ENCODE data around the gene TESK2.
A peak's percentile ranks its signal among the peaks of the same experiment; 100 is the strongest.

Gene TESK2

DNA sequence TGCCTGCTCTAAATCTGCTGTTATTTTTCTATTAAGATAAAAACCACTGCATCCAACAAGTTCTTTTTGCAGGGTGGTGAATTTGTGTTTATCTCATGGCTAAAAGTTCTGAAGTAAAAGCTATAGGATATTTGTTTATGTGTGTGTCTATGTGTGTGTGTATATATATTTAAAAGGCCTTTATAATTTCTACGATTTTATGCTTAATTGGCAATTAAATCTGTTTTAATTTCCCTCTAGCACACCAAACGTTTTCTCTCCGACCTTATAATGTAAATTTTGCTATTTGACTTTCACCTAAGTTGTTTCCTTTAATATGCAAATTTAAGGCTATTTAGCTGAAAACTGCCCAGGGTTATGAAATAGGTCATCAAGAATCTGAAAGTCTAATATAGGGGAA lies 184.1 kb downstream of the TESK2 start:
- DNase-seq (ENCODE audit: low read depth in 3 of 3, low spot score in 1 of 3): no peak

DNA sequence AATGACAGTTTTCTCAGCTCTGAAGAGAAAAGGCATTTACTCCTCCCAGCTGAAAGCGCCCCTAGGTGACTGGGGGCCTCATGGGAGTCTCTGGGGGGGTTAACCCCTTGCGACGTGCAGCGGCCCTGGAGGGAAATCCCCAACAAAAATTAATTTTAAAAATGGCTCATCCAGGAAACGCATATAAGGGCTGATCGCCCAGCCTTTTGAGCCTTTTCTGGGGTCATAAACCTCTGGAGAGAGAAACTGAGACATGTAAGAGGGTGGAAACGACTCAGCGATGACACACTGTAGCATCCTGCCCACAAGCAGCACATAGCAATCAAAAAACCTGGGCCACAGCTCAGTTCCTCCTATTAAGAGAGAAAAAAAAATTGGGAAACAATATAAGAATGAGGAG lies 184.6 kb downstream of the TESK2 start:
- DNase-seq (ENCODE audit: low read depth in 3 of 3, low spot score in 1 of 3): no peak

DNA sequence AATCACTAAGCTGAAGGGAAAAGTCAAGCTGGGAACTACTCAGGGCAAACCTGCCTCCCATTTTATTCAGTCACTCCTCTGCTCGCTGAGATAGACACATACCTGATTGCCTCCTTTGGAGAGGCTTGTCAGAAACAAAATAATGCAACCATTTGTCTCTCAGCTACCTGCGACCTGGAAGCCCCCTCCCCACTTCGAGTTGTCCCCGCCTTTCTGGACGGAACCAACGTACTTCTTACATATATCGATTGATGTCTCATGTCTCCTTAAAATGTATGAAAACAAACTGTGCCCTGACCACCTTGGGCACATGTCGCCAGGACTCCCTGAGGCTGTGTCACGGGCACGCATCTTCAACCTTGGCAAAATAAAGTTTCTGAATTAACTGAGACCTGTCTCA lies 185.7 kb downstream of the TESK2 start:
- no peak for DNase-seq (ENCODE audit: low read depth in 3 of 3, low spot score in 1 of 3)

- no peak for DNase-seq (ENCODE audit: low read depth in 3 of 3, low spot score in 1 of 3)
Observed at GRCh38 chr1:45304311-45305081, 186.5 kb downstream of the TESK2 start.

GRCh38 chr1:45303520-45304310 lies 187.2 kb downstream of the TESK2 start:
- peak; percentile 97 to 98 (median 97) for DNase-seq (ENCODE audit: low read depth in 3 of 3, low spot score in 1 of 3)

GRCh38 chr1:45302505-45303150 lies 188.3 kb downstream of the TESK2 start:
- no peak for DNase-seq (ENCODE audit: low read depth in 3 of 3, low spot score in 1 of 3)

- DNase-seq (ENCODE audit: low read depth in 3 of 3, low spot score in 1 of 3): no peak
Observed at GRCh38 chr1:45300669-45300997, 190.3 kb downstream of the TESK2 start.

- DNase-seq (ENCODE audit: low read depth in 3 of 3, low spot score in 1 of 3): peak in 1 of 3 donors; percentile 11
Observed at GRCh38 chr1:45299981-45300668, 190.8 kb downstream of the TESK2 start.

DNA sequence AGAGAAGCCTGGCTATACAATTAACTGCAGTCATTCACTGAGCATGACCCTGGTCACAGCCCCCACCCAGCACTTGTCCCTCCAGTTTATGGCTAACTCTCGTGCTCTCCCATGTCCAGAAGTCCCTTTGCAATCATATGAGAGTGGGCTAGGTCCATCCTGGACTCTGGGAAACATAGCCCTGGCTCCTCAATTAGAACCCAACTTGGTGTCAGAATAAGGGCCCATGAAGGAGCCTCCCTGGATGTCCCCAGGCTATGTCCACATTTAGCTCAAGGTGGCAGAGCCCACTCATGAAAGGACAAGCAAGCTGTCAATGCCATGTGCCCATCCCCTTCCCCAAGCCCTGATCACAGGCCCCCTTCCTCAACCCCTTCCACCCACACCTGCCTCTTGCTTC lies 191.7 kb downstream of the TESK2 start:
- DNase-seq (ENCODE audit: low read depth in 3 of 3, low spot score in 1 of 3): no peak

- no peak for DNase-seq (ENCODE audit: low read depth in 3 of 3, low spot score in 1 of 3)
Observed at GRCh38 chr1:45297666-45298356, 193.2 kb downstream of the TESK2 start.
